ENCODE measurements around the gene WDR83. TPM values are rescaled to one million over a fixed set of nuclear protein-coding genes. Genes with fewer than 3 reads are reported as not detected.
"Not testable (repeated sequence)": the region's sequence is repeated elsewhere in the genome, so short reads cannot be mapped to it uniquely, and the experiment has no call there.

WDR83 gene
- total and polyA plus RNA-seq, 2 experiments from 2014 or later = 9.4 to 13.1 TPM

DNA sequence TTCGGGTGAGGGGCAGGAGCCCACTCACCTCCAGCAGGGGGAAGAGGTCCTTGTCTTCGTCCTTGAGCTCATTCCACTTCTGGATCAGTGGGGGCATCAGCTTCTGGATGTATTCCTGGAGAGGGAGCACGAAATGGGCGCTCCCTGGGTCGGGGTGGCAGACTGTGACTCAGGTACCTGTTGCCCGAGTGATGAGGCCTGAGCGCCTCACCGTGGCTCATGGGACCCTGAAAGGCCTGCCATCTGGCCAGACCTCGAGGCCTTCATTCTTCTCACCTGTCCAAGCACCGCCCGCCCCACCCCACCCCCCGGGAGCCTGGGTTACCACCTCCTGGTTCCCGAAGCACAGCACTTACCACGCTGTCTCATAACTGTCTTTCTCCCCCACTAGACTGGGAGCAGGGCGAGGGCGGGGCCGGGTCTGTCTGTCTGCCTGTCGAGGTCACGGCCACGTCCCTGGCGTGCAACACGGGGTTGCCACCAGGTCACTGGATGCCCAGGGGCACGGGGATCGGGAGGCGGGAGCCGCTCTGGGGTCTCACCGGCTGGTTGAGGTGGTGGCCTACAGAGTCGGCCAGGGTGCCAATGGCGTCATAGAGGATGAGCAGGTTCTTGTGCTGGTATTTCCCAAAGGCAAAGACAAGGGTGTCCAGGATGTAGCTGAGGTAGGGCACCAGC, 39.2 kb downstream of the WDR83 start:
- H4K20me1 ChIP-seq (ENCODE audit: insufficient read depth) = no peaks in the 10 kb centered on the region
- H3K4me2 ChIP-seq (ENCODE audit: unreplicated experiment) = no peak overlapping the region
- no peak for DNase-seq
- no peaks in the 10 kb centered on the region for H3F3A ChIP-seq (ENCODE audit: insufficient read depth)
- TF ChIP-seq EZH2phosphoT487 (IDR thresholded peaks at IDR 0.05; ENCODE audit: insufficient read depth, low read depth) = no peak
- no peak for TF ChIP-seq EZH2 (IDR thresholded peaks at IDR 0.05; ENCODE audit: insufficient read depth, poor library complexity, severe bottlenecking)
- no peaks in the 10 kb centered on the region for H3K9me2 ChIP-seq (ENCODE audit: insufficient read depth)
- H3K79me2 ChIP-seq (ENCODE audit: insufficient read depth) = peaks cover 18% of the 10 kb centered on the region; the same call in 1 of the 2 replicates
- no peaks in the 10 kb centered on the region for H3K4me1 ChIP-seq (ENCODE audit: insufficient read depth)
- H2AFZ ChIP-seq = no peak overlapping the region
- WGBS, 2 experiments (ENCODE audit: low coverage in 1 of 2, low lambda C conversion rate in 2 of 2, missing lambda C conversion rate in 2 of 2) = 88 to 92% methylated on average over 19 to 29 of the region's 29 CpGs
- H3K9me3 ChIP-seq (ENCODE audit: low read depth) = no peaks in the 10 kb centered on the region
- in situ Hi-C loops (cut with MboI) = no loop called here
- H3K27ac ChIP-seq = no peak overlapping the region
- H3K27me3 ChIP-seq (replicated peaks; ENCODE audit: insufficient read depth) = no peaks in the 10 kb centered on the region
- no peak overlapping the region for H3K9ac ChIP-seq
- no peak overlapping the region for H3K4me3 ChIP-seq
- peaks cover 58% of the 10 kb centered on the region for H3K36me3 ChIP-seq (ENCODE audit: low read depth)

DNA sequence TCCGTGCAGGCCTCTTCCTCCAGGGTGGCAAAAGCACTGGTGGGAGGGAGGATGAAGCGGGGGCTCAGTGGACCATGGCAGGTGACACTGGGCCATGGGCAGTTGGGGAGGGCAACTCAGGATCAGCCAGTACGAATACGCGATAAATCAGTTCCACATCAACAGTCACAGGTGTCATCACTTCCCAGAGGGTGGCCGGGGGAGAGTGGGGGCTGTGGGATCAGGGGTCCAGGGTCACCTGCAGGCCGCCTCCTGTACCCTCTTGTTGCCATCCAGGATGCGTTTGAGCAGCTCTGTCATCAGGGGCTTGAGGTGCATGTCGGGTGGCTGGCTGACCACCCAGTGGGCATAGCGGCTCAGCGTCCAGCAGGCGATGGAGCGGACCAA, 39.7 kb downstream of the WDR83 start:
- H2AFZ ChIP-seq = no peak overlapping the region
- no peak for DNase-seq
- no peaks in the 10 kb centered on the region for H3F3A ChIP-seq (ENCODE audit: insufficient read depth)
- no peak overlapping the region for H3K4me3 ChIP-seq
- no peaks in the 10 kb centered on the region for H3K27me3 ChIP-seq (replicated peaks; ENCODE audit: insufficient read depth)
- TF ChIP-seq EZH2 (IDR thresholded peaks at IDR 0.05; ENCODE audit: insufficient read depth, poor library complexity, severe bottlenecking) = no peak
- no peak for TF ChIP-seq EZH2phosphoT487 (IDR thresholded peaks at IDR 0.05; ENCODE audit: insufficient read depth, low read depth)
- no peaks in the 10 kb centered on the region for H3K9me3 ChIP-seq (ENCODE audit: low read depth)
- no peak overlapping the region for H3K4me2 ChIP-seq (ENCODE audit: unreplicated experiment)
- H3K9me2 ChIP-seq (ENCODE audit: insufficient read depth) = no peaks in the 10 kb centered on the region
- H3K9ac ChIP-seq = no peak overlapping the region
- H3K27ac ChIP-seq = no peak overlapping the region
- no peaks in the 10 kb centered on the region for H4K20me1 ChIP-seq (ENCODE audit: insufficient read depth)
- H3K36me3 ChIP-seq (ENCODE audit: low read depth) = peaks cover 61% of the 10 kb centered on the region
- in situ Hi-C loops (cut with MboI) = no loop called here
- 93% methylated on average over 13 of the region's 13 CpGs for WGBS, 2 experiments (ENCODE audit: low coverage in 1 of 2, low lambda C conversion rate in 2 of 2, missing lambda C conversion rate in 2 of 2)
- H3K79me2 ChIP-seq (ENCODE audit: insufficient read depth) = peaks cover 21% of the 10 kb centered on the region
- no peaks in the 10 kb centered on the region for H3K4me1 ChIP-seq (ENCODE audit: insufficient read depth)

DNA sequence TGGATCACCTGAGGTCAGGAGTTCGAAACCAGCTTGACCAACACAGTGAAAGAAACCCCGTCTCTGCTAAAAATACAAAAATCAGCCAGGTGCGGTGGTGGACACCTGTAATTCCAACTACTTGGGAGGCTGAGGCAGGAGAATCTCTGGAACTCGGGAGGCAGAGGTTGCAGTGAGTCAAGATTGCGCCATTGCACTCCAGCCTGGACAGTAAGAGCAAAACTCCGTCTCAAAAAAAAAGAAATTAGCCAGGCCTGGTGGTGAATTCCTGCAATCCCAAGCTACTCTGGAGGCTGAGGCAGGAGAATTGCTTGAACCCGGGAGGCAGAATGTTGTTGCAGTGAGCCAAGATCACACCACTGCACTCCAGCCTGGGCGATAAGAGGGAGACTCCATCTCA, 42.0 kb downstream of the WDR83 start:
- peaks cover 38% of the 10 kb centered on the region for H3K79me2 ChIP-seq (ENCODE audit: insufficient read depth)
- H3K4me1 ChIP-seq (ENCODE audit: insufficient read depth) = no peaks in the 10 kb centered on the region
- H2AFZ ChIP-seq = no peak overlapping the region
- no peak overlapping the region for H3K4me2 ChIP-seq (ENCODE audit: unreplicated experiment)
- no peaks in the 10 kb centered on the region for H3F3A ChIP-seq (ENCODE audit: insufficient read depth)
- peaks cover 60% of the 10 kb centered on the region for H3K36me3 ChIP-seq (ENCODE audit: low read depth)
- DNase-seq = no peak
- no peaks in the 10 kb centered on the region for H3K27me3 ChIP-seq (replicated peaks; ENCODE audit: insufficient read depth)
- TF ChIP-seq EZH2phosphoT487 (IDR thresholded peaks at IDR 0.05; ENCODE audit: insufficient read depth, low read depth) (no peak), EZH2 (IDR thresholded peaks at IDR 0.05; ENCODE audit: insufficient read depth, poor library complexity, severe bottlenecking) (no peak)
- no peak overlapping the region for H3K4me3 ChIP-seq
- 87 to 91% methylated on average over 8 of the region's 8 CpGs for whole genome bisulfite sequencing, 2 experiments (ENCODE audit: low coverage in 1 of 2, low lambda C conversion rate in 2 of 2, missing lambda C conversion rate in 2 of 2)
- no peaks in the 10 kb centered on the region for H4K20me1 ChIP-seq (ENCODE audit: insufficient read depth)
- H3K9ac ChIP-seq = no peak overlapping the region
- in situ Hi-C loops (cut with MboI) = no loop called here
- H3K9me2 ChIP-seq (ENCODE audit: insufficient read depth) = no peaks in the 10 kb centered on the region
- H3K9me3 ChIP-seq (ENCODE audit: low read depth) = no peaks in the 10 kb centered on the region
- H3K27ac ChIP-seq = no peak overlapping the region

DNA sequence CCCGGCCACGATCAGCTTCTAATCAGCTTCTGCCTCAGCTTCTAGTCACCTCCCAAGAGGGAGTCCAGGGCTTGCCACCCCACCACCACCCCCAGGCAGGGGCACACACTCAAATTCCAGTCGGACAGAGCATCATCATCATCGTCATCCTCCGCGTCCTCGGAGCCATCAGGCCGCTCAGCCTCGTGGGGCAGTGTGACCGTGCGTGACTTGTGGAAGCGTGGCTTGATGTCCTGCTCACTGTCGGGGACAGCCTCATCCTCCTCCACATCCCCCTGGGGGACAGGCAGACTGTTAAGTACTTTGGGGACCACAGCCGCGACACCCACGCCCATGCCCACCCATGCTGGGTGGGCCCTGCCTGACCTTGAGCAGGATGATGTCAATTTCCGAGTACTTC, 44.6 kb downstream of the WDR83 start:
- 86 to 89% methylated on average over 17 of the region's 17 CpGs for WGBS, 2 experiments (ENCODE audit: low coverage in 1 of 2, low lambda C conversion rate in 2 of 2, missing lambda C conversion rate in 2 of 2)
- H3K9me2 ChIP-seq (ENCODE audit: insufficient read depth) = no peaks in the 10 kb centered on the region
- no peak overlapping the region for H3K27ac ChIP-seq
- TF ChIP-seq EZH2 (IDR thresholded peaks at IDR 0.05; ENCODE audit: insufficient read depth, poor library complexity, severe bottlenecking) (no peak), EZH2phosphoT487 (IDR thresholded peaks at IDR 0.05; ENCODE audit: insufficient read depth, low read depth) (no peak)
- H2AFZ ChIP-seq = no peak overlapping the region
- no peaks in the 10 kb centered on the region for H3K27me3 ChIP-seq (replicated peaks; ENCODE audit: insufficient read depth)
- no peaks in the 10 kb centered on the region for H4K20me1 ChIP-seq (ENCODE audit: insufficient read depth)
- no peak overlapping the region for H3K9ac ChIP-seq
- no peak overlapping the region for H3K4me3 ChIP-seq
- H3F3A ChIP-seq (ENCODE audit: insufficient read depth) = no peaks in the 10 kb centered on the region
- H3K79me2 ChIP-seq (ENCODE audit: insufficient read depth) = peaks cover 63% of the 10 kb centered on the region
- H3K9me3 ChIP-seq (ENCODE audit: low read depth) = no peaks in the 10 kb centered on the region
- no peak for DNase-seq
- H3K4me1 ChIP-seq (ENCODE audit: insufficient read depth) = no peaks in the 10 kb centered on the region
- no peak overlapping the region for H3K4me2 ChIP-seq (ENCODE audit: unreplicated experiment)
- in situ Hi-C loops (cut with MboI) = no loop called here
- peaks cover 67% of the 10 kb centered on the region for H3K36me3 ChIP-seq (ENCODE audit: low read depth)

DNA sequence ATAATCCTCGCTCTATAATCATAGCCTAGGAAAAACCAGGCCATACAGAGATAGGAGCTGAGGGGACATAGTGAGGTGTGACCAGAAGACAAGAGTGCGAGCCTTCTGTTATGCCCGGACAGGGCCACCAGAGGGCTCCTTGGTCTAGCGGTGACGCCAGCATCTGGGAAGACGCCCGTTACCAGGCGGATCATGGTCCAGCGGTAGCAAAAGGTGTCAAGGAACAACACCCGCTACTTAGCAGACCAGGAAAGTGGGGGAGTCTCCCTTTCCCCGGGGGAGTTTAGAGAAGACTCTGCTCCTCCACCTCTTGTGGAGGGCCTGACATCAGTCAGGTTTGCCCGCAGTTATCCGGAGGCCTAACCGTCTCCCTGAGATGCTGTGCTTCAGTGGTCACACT, 45.5 kb downstream of the WDR83 start:
- H2AFZ ChIP-seq; H3K9me3 ChIP-seq (ENCODE audit: low read depth); H3K9ac ChIP-seq; H3K27ac ChIP-seq; H3K27me3 ChIP-seq (replicated peaks; ENCODE audit: insufficient read depth); DNase-seq; H3K9me2 ChIP-seq (ENCODE audit: insufficient read depth); H3K4me2 ChIP-seq (ENCODE audit: unreplicated experiment); in situ Hi-C loops (cut with MboI); H3F3A ChIP-seq (ENCODE audit: insufficient read depth); H3K4me3 ChIP-seq; H4K20me1 ChIP-seq (ENCODE audit: insufficient read depth); H3K4me1 ChIP-seq (ENCODE audit: insufficient read depth): not testable (repeated sequence)
- WGBS, 2 experiments (ENCODE audit: low coverage in 1 of 2, low lambda C conversion rate in 2 of 2, missing lambda C conversion rate in 2 of 2) = 43 to 44% methylated on average over 12 to 13 of the region's 14 CpGs
- Histone ChIP-seq H3K36me3 (ENCODE audit: low read depth) (peaks cover 62% of the 10 kb centered on the region), H3K79me2 (ENCODE audit: insufficient read depth) (peaks cover 72% of the 10 kb centered on the region)

DNA sequence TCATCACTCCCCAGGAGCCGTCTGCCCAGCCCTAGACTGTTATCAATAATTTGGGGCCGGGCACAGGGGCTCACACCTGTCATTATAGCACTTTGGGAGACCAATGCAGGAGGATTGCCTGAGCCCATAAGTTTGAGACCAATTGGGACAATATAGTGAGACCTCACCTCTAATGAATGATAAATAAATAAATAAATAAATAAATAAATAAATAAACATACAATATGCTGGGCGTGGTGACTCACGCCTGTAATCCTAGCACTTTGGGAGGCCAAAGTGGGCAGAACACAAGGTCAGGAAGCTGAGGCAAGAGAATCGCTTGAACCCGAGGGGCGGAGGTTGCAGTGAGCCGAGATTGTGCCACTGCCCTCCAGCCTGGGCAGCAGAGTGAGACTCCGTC, 46.7 kb downstream of the WDR83 start:
- WGBS, 2 experiments (ENCODE audit: low coverage in 1 of 2, low lambda C conversion rate in 2 of 2, missing lambda C conversion rate in 2 of 2) = 83 to 86% methylated on average over 9 of the region's 9 CpGs
- H3K9me3 ChIP-seq (ENCODE audit: low read depth); H4K20me1 ChIP-seq (ENCODE audit: insufficient read depth); DNase-seq; H3F3A ChIP-seq (ENCODE audit: insufficient read depth); H3K27ac ChIP-seq; in situ Hi-C loops (cut with MboI); H2AFZ ChIP-seq; H3K27me3 ChIP-seq (replicated peaks; ENCODE audit: insufficient read depth); H3K9me2 ChIP-seq (ENCODE audit: insufficient read depth); H3K4me1 ChIP-seq (ENCODE audit: insufficient read depth); H3K4me2 ChIP-seq (ENCODE audit: unreplicated experiment); H3K4me3 ChIP-seq; H3K9ac ChIP-seq: not testable (repeated sequence)
- Histone ChIP-seq H3K36me3 (ENCODE audit: low read depth) (peaks cover 53% of the 10 kb centered on the region), H3K79me2 (ENCODE audit: insufficient read depth) (peaks cover 84% of the 10 kb centered on the region)
